NT2/D1 (cell line): Measurements from ENCODE around the gene SNAPC5.
"Not testable (repeated sequence)": the region's sequence is repeated elsewhere in the genome, so short reads cannot be mapped to it uniquely, and the experiment has no call there.

Experiments used
- DNase-seq: peaks from one replicate; pipeline ENCODE4 v3.0.0-alpha.2; 2011; ENCODE audit warnings: low read depth, low spot score
- H3K27me3 ChIP-seq: 2 replicates; pipeline ENCODE4 v1.6.0; 2011; ENCODE audit warnings: mild to moderate bottlenecking; ENCODE audit not compliant: insufficient read length, insufficient read depth
- H3K36me3 ChIP-seq: 2 replicates; pipeline ENCODE4 v1.6.1; 2011; ENCODE audit warnings: mild to moderate bottlenecking, low read length, mixed read lengths; ENCODE audit not compliant: insufficient read depth, insufficient read length
- H3K4me1 ChIP-seq: 2 replicates; pipeline ENCODE4 v1.5.1; 2011; ENCODE audit not compliant: insufficient read depth, insufficient read length
- H3K4me3 ChIP-seq: 2 replicates; pipeline ENCODE4 v1.5.1; 2011; ENCODE audit warnings: low read depth; ENCODE audit not compliant: insufficient read length
- H3K9ac ChIP-seq: 2 replicates; pipeline ENCODE4 v1.6.0; 2011; ENCODE audit warnings: low read depth; ENCODE audit not compliant: insufficient read length
- H3K9me3 ChIP-seq: 2 replicates; pipeline ENCODE4 v1.5.1; 2011; ENCODE audit warnings: mild to moderate bottlenecking, low read length; ENCODE audit not compliant: insufficient read depth
- SUZ12 ChIP-seq: IDR thresholded peaks from 2 replicates; pipeline ENCODE4 v1.6.1; 2011; ENCODE audit not compliant: insufficient read length, insufficient read depth; ENCODE audit errors: extremely low read depth
- YY1 ChIP-seq: IDR thresholded peaks from 2 replicates; pipeline ENCODE4 v1.6.1; 2011; ENCODE audit not compliant: insufficient read length, insufficient read depth
- ZNF274 ChIP-seq: IDR thresholded peaks from 2 replicates; pipeline ENCODE4 v1.6.1; 2011; ENCODE audit warnings: mild to moderate bottlenecking, low read depth, low read length

SNAPC5 gene

GRCh38 chr15:66462627-66463026 lies 34.9 kb downstream of the SNAPC5 start:
- no peak for TF ChIP-seq ZNF274
- no peak for TF ChIP-seq SUZ12
- TF ChIP-seq YY1, result no peak
- H3K4me3 ChIP-seq, result no peak overlapping the region
- peaks cover 18% of the 10 kb centered on the region for H3K36me3 ChIP-seq

GRCh38 chr15:66461917-66462316 lies 35.6 kb downstream of the SNAPC5 start:
- Histone ChIP-seq H3K9me3 (peaks cover 15% of the 10 kb centered on the region), H3K4me3 (no peak overlapping the region), H3K4me1 (no peaks in the 10 kb centered on the region), H3K36me3 (peaks cover 18% of the 10 kb centered on the region), H3K27me3 (no peaks in the 10 kb centered on the region), H3K9ac (no peak overlapping the region)
- TF ChIP-seq SUZ12, result no peak
- no peak for TF ChIP-seq YY1
- no peak for TF ChIP-seq ZNF274
- no peak for DNase-seq

More at GRCh38 chr15:66462627-66463026, 34.9 kb downstream of the SNAPC5 start:
- H3K4me1 ChIP-seq, result no peaks in the 10 kb centered on the region
- no peak for DNase-seq
- H3K9me3 ChIP-seq, result peaks cover 15% of the 10 kb centered on the region
- H3K27me3 ChIP-seq, result no peaks in the 10 kb centered on the region
- H3K9ac ChIP-seq, result no peak overlapping the region

GRCh38 chr15:66461294-66461693 lies 36.3 kb downstream of the SNAPC5 start:
- not testable (repeated sequence) for DNase-seq, H3K27me3 ChIP-seq, H3K4me3 ChIP-seq, H3K4me1 ChIP-seq, H3K9ac ChIP-seq
- Histone ChIP-seq H3K36me3 (peaks cover 18% of the 10 kb centered on the region), H3K9me3 (peaks cover 13% of the 10 kb centered on the region)

GRCh38 chr15:66459818-66460615 lies 37.5 kb downstream of the SNAPC5 start:
- no peak overlapping the region for H3K9ac ChIP-seq
- H3K36me3 ChIP-seq, result peaks cover 19% of the 10 kb centered on the region
- TF ChIP-seq ZNF274 (no peak), YY1 (no peak), SUZ12 (no peak)
- 0 out of 2 replicates have a peak, but pooled peaks cover 3% of the 10 kb centered on the region for H3K9me3 ChIP-seq
- DNase-seq, result no peak
- no peak overlapping the region for H3K4me3 ChIP-seq
- H3K4me1 ChIP-seq, result no peaks in the 10 kb centered on the region
- H3K27me3 ChIP-seq, result no peaks in the 10 kb centered on the region

GRCh38 chr15:66456211-66456610 lies 41.4 kb downstream of the SNAPC5 start:
- Histone ChIP-seq H3K36me3 (peaks cover 26% of the 10 kb centered on the region), H3K27me3 (no peaks in the 10 kb centered on the region), H3K9ac (no peak overlapping the region), H3K9me3 (no peaks in the 10 kb centered on the region), H3K4me3 (no peak overlapping the region), H3K4me1 (no peaks in the 10 kb centered on the region)
- TF ChIP-seq YY1, result no peak
- TF ChIP-seq ZNF274, result no peak
- no peak for TF ChIP-seq SUZ12
- DNase-seq, result no peak

- H3K9ac ChIP-seq, result no peak overlapping the region
- no peak for DNase-seq
- no peaks in the 10 kb centered on the region for H3K4me1 ChIP-seq
- H3K9me3 ChIP-seq, result no peaks in the 10 kb centered on the region
- H3K36me3 ChIP-seq, result peaks cover 21% of the 10 kb centered on the region
- TF ChIP-seq YY1 (no peak), SUZ12 (no peak), ZNF274 (no peak)
- no peak overlapping the region for H3K4me3 ChIP-seq
- no peaks in the 10 kb centered on the region for H3K27me3 ChIP-seq
Observed at GRCh38 chr15:66454143-66454542, 43.4 kb downstream of the SNAPC5 start.

- TF ChIP-seq ZNF274 (no peak), SUZ12 (no peak), YY1 (no peak)
- no peak overlapping the region for H3K9ac ChIP-seq
- no peak overlapping the region for H3K4me3 ChIP-seq
- no peaks in the 10 kb centered on the region for H3K27me3 ChIP-seq
- no peaks in the 10 kb centered on the region for H3K9me3 ChIP-seq
- no peak for DNase-seq
- H3K4me1 ChIP-seq, result no peaks in the 10 kb centered on the region
- H3K36me3 ChIP-seq, result peaks cover 24% of the 10 kb centered on the region
Observed at GRCh38 chr15:66452971-66453580, 44.5 kb downstream of the SNAPC5 start.

GRCh38 chr15:66452420-66452819 lies 45.1 kb downstream of the SNAPC5 start:
- no peaks in the 10 kb centered on the region for H3K9me3 ChIP-seq
- no peaks in the 10 kb centered on the region for H3K4me1 ChIP-seq
- H3K27me3 ChIP-seq, result no peaks in the 10 kb centered on the region
- TF ChIP-seq ZNF274 (no peak), YY1 (no peak), SUZ12 (no peak)
- no peak for DNase-seq
- H3K36me3 ChIP-seq, result peaks cover 25% of the 10 kb centered on the region
- no peak overlapping the region for H3K9ac ChIP-seq
- no peak overlapping the region for H3K4me3 ChIP-seq
